Measurements from ENCODE around the gene HOXB6.

HOXB6 gene

GRCh38 chr17:48584223-48584741 lies 20.5 kb downstream of the HOXB6 start:
- no peak for TF ChIP-seq CTCF (IDR thresholded peaks at IDR 0.05; ENCODE audit: control extremely low read depth, extremely low read depth, low read depth, missing control alignments)
- ChIA-PET POLR2A (no interaction called here), CTCF (interaction anchor here (1.0 to 1.7 kb wide), 3 partner anchors 91 to 322 kb away, joined by 3 to 5 read pairs (median 3); no protein-coding TSS in a partner anchor)
- no peak for DNase-seq (ENCODE audit: extremely low spot score)

GRCh38 chr17:48583708-48584222 lies 21.0 kb downstream of the HOXB6 start:
- ChIA-PET POLR2A (no interaction called here), CTCF (interaction anchor here (1.0 to 2.0 kb wide), 4 partner anchors 91 to 321 kb away, joined by 3 to 7 read pairs (median 4); no protein-coding TSS in a partner anchor)
- no peak for TF ChIP-seq CTCF (IDR thresholded peaks at IDR 0.05; ENCODE audit: control extremely low read depth, extremely low read depth, low read depth, missing control alignments)
- DNase-seq (ENCODE audit: extremely low spot score) = no peak

- TF ChIP-seq CTCF (IDR thresholded peaks at IDR 0.05; ENCODE audit: control extremely low read depth, extremely low read depth, low read depth, missing control alignments) = no peak
- POLR2A ChIA-PET = no interaction called here
- DNase-seq (ENCODE audit: extremely low spot score) = no peak
- CTCF ChIA-PET = interaction anchor here (1.1 to 2.0 kb wide), 4 partner anchors 90 to 320 kb away, joined by 3 to 7 read pairs (median 4); no protein-coding TSS in a partner anchor
Observed at GRCh38 chr17:48582750-48583069, 22.1 kb downstream of the HOXB6 start.

- TF ChIP-seq CTCF (IDR thresholded peaks at IDR 0.05; ENCODE audit: control extremely low read depth, extremely low read depth, low read depth, missing control alignments) = no peak
- ChIA-PET CTCF (interaction anchor here (3.7 kb wide), 1 partner anchor 8 kb away, joined by 13 read pairs; no protein-coding TSS in a partner anchor), POLR2A (interaction anchor here (0.7 kb wide), 1 partner anchor 537 kb away, joined by 5 read pairs; no protein-coding TSS in a partner anchor)
- DNase-seq (ENCODE audit: extremely low spot score) = no peak
Observed at GRCh38 chr17:48579760-48580554, 24.8 kb downstream of the HOXB6 start.

- no peak for TF ChIP-seq CTCF (IDR thresholded peaks at IDR 0.05; ENCODE audit: control extremely low read depth, extremely low read depth, low read depth, missing control alignments)
- ChIA-PET POLR2A (interaction anchor here (0.7 kb wide), 1 partner anchor 537 kb away, joined by 5 read pairs; no protein-coding TSS in a partner anchor), CTCF (interaction anchor here (1.2 to 3.7 kb wide), 3 partner anchors 9 to 243 kb away, joined by 3 to 13 read pairs (median 6); no protein-coding TSS in a partner anchor)
- no peak for DNase-seq (ENCODE audit: extremely low spot score)
Observed at GRCh38 chr17:48579471-48579759, 25.4 kb downstream of the HOXB6 start.

GRCh38 chr17:48578616-48579470 lies 25.9 kb downstream of the HOXB6 start:
- ChIA-PET CTCF (interaction anchor here (1.2 to 3.7 kb wide), 4 partner anchors 9 to 243 kb away, joined by 3 to 13 read pairs (median 6); no protein-coding TSS in a partner anchor), POLR2A (no interaction called here)
- TF ChIP-seq CTCF (IDR thresholded peaks at IDR 0.05; ENCODE audit: control extremely low read depth, extremely low read depth, low read depth, missing control alignments) = peak; percentile 12
- no peak for DNase-seq (ENCODE audit: extremely low spot score)

Measured in GM10248 (cell line).